Activated CD4-positive, alpha-beta T cell treated with anti-CD3 and anti-CD28 coated beads for 48 hours (primary cell): ENCODE results near the gene ALMS1.
A peak's percentile ranks its signal among the peaks of the same experiment; 100 is the strongest.
"Not testable (repeated sequence)": the region's sequence is repeated elsewhere in the genome, so short reads cannot be mapped to it uniquely, and the experiment has no call there.

Experiments used
- DNase-seq: peaks from one replicate; pipeline ENCODE4 v3.0.0-alpha.2; 2020

Gene ALMS1

DNA sequence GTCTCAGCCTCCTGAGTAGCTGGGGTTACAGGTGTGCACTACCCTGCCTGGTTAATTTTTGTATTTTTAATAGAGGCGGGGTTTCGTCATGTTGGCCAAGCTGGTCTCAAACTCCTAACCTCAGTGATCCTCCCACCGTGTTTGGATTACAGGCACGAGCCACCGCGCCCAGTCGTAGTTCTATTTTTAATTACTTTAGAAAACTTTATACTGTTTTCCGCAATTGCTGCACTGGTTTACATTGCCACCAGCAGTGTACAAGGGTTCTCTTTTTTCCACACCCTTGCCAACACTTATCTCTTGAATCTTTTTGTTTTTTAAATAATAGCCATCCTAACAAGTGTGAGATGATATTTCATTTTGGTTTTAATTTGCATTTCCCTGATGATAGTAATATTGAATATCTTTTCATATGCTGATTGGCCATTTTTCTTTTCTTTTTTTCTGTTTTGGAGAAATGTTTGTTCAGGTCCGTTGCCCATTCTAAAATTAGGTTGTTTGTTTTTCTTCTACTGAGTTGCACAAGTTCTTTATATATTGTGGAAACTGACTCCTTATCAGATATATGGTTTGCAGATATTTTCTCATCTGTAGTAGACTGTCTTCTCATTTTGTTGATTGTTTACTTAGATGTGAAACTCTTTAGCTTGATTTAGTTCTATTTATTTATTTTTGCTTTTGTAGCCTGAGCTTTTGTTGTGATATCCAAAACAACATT is 16.9 kb downstream of the ALMS1 start:
- no peak for DNase-seq

- DNase-seq: no peak
Observed at GRCh38 chr2:73403237-73403636, 17.6 kb downstream of the ALMS1 start.

DNA sequence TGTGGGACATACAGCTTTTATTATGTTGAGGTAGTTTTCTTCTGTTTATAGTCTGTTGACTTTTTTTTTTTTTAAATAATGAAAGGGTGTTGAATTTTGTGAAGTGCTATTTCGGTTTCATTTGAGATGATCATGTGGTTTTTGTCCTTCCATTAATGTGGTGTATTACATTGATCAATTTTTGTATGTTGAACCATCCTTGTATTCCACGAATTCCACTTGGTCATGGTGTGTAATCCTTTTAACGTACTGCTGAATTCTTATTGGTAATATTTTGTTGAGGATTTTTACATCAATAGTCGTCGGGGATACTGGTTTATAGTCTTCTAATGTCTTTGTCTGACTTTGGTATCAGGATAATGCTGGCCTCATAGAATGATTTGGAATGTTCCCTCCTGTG is 18.8 kb downstream of the ALMS1 start:
- no peak for DNase-seq

DNA sequence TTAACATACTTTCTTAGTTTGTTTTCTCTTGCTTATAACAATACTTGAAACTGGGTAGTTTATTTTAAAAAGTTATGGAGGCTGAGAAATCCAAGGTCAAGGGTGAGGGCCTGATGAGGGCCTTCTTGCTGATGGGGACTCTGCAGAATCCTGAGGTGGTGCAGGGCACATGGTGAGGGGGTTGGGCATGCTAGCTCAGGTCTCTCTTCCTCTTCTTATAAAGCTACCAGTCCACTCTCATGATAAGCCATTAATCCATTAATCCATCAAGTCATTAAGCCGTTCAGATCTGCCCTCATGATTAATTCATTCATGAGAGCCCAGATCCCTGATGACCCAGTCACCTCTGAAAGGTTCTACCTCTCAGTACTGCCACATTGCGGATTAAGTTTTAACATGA is 21.4 kb downstream of the ALMS1 start:
- DNase-seq: no peak

- DNase-seq: no peak
Observed at GRCh38 chr2:73408198-73408597, 22.6 kb downstream of the ALMS1 start.

- DNase-seq: no peak
Observed at GRCh38 chr2:73414696-73415095, 29.1 kb downstream of the ALMS1 start.

GRCh38 chr2:73415906-73416305 is 30.3 kb downstream of the ALMS1 start:
- no peak for DNase-seq

GRCh38 chr2:73418343-73418742 is 32.7 kb downstream of the ALMS1 start:
- no peak for DNase-seq

- no peak for DNase-seq
Observed at GRCh38 chr2:73423913-73424312, 38.3 kb downstream of the ALMS1 start.

- no peak for DNase-seq
Observed at GRCh38 chr2:73426176-73426575, 40.5 kb downstream of the ALMS1 start.

DNA sequence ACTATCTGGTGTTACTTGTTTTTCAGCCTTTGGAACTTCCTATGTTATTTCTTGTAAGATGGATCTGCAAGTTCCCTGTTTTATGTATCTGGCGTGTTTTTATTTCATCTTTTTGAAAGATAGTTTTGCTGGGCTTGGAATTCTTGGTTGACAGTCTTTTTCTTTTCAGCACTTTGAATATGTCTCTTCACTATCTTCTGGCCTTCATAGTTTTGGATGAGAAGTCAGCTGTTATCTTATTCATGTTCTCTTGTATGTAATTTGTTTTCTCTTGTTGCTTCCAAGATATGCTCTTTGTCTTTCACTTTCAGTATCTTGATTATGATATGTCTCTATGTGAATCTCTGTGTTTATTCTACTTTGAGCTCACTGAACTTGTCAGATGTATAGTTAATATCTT is 50.4 kb downstream of the ALMS1 start:
- no peak for DNase-seq

GRCh38 chr2:73444202-73444601 is 58.6 kb downstream of the ALMS1 start:
- DNase-seq: no peak

GRCh38 chr2:73448856-73449255 is 63.2 kb downstream of the ALMS1 start:
- DNase-seq: no peak

- no peak for DNase-seq
Observed at GRCh38 chr2:73449404-73449803, 63.8 kb downstream of the ALMS1 start.

DNA sequence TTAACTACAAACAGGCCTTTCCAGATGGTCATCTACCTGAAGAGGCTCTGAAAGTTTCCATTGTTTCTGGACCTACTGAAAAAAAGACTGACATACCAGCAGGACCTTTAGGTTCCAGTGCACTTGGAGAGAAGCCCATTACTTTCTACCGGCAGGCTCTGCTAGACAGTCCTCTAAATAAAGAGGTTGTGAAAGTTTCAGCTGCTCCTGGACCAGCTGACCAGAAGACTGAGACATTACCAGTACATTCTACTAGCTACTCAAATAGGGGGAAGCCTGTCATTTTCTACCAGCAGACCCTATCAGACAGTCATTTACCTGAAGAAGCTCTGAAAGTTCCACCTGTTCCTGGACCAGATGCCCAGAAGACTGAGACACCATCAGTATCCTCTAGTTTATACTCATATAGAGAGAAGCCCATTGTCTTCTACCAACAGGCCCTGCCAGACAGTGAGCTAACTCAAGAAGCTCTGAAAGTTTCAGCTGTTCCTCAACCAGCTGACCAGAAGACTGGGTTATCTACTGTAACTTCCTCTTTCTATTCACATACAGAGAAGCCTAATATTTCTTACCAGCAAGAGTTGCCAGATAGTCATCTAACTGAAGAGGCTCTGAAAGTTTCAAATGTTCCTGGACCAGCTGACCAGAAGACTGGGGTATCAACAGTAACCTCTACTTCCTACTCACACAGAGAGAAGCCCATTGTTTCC is 65.8 kb downstream of the ALMS1 start:
- DNase-seq: no peak

DNA sequence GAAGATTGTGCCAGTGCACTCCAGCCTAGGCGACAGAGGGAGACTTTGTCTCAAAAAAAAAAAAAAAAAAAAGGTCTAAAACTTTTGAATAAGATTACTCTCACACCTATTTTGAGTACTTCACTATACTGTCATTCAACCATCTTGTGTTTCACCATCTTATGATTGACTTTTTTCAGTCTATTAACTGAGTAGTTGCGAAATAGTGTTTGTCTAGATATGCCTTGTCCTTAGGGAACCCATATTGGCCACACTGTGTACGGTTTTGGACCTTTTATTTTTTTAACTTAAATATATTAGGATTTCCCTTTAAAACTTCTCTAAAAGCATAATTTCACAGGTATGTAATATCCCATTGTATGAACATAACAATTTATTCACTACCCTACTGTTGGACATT is 72.3 kb downstream of the ALMS1 start:
- DNase-seq: no peak

GRCh38 chr2:73462388-73462787 is 76.8 kb downstream of the ALMS1 start:
- not testable (repeated sequence) for DNase-seq

DNA sequence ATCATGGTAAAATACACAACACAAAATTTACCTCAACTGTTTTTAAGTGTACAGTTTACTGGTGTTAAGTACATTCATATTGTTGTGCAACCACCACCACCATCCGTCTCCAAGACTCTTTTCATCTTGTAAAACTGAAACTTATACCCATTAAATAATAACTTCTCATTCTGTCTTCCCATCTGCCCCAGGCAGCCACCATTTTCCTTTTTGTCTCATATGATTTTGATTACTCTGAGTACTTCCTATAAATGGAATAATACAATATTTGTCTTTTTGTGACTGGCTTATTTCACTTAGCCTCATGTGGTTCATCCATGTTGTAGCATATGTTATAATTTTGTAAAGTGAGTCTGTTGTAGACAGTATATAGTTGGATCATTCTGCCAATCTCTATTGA is 82.7 kb downstream of the ALMS1 start:
- DNase-seq: no peak

GRCh38 chr2:73483874-73484273 is 98.2 kb downstream of the ALMS1 start:
- not testable (repeated sequence) for DNase-seq

- no peak for DNase-seq
Observed at GRCh38 chr2:73487112-73487657, 101.5 kb downstream of the ALMS1 start.

GRCh38 chr2:73488079-73488478 is 102.4 kb downstream of the ALMS1 start:
- no peak for DNase-seq

GRCh38 chr2:73489053-73489452 is 103.4 kb downstream of the ALMS1 start:
- no peak for DNase-seq

GRCh38 chr2:73494031-73494430 is 108.4 kb downstream of the ALMS1 start:
- DNase-seq: peak; percentile 8

DNA sequence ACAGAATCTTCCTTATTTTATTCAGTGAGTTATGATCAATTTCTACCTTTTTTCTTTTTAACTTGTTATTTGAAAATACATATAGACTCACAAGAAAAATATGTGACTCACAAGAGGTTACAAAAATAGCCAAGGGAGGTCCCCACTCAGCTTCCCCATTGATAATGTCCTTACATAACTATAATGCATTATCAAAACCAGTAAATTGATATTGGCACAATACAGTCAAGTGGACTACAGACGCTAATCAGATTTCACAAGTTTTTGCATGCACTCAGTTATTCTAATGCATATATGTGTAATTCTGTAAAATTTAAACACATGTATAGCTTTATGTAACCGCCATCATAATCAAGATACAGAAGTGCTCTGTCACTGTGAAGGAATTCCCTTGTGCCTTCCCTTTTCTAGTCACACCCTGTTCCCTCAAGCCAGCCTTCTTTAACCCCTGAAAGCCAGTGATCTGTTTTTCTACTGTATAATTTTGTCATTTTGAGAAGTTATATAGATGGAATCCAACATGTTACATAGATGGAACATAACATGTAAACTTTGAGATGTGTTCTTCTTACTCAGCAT is 118.4 kb downstream of the ALMS1 start:
- DNase-seq: no peak
